Prostate gland (tissue), 2 donors: Measurements from ENCODE around the gene B3GNT9. TPM values are rescaled to one million over a fixed set of nuclear protein-coding genes. Genes with fewer than 3 reads are reported as not detected.
A peak's percentile ranks its signal among the peaks of the same experiment; 100 is the strongest.

Source experiments
- DNase-seq: peaks from one replicate; pipeline ENCODE4 v3.0.0-alpha.2; 2019; ENCODE audit warnings: low spot score
- H3K27ac ChIP-seq, 2 donors: fragments of 200-600 bp; sonication (generic); 2 replicates each; pipeline ENCODE4 v1.5.1; 2017 to 2019
- H3K27me3 ChIP-seq: fragments of 200-600 bp; sonication (generic); replicated peaks from 2 replicates; pipeline ENCODE4 v1.5.1; 2019; ENCODE audit not compliant: insufficient read depth
- H3K36me3 ChIP-seq, 2 donors: fragments of 200-600 bp; sonication (generic); 1 replicate in 1 of 2; 2 replicates in 1 of 2; pipeline versions ENCODE4 v1.5.1 to v1.8.1; 2017 to 2019
- H3K4me1 ChIP-seq: fragments of 200-600 bp; sonication (generic); replicated peaks from 2 replicates; pipeline ENCODE4 v1.5.1; 2019
- H3K4me3 ChIP-seq, 2 donors: fragments of 200-600 bp; sonication (generic); 2 replicates each; pipeline ENCODE4 v1.5.1; 2017 to 2019
- H3K9me3 ChIP-seq: fragments of 200-600 bp; sonication (generic); 2 replicates; pipeline ENCODE4 v1.5.1; 2017
- POLR2A ChIP-seq: fragments of 450-650 bp; IDR thresholded peaks from one replicate; pipeline ENCODE4 v1.6.1; 2016; ENCODE audit warnings: antibody characterized with exemption, mild to moderate bottlenecking
- POLR2AphosphoS5 ChIP-seq: sonication (generic); formaldehyde crosslinking; IDR thresholded peaks from one replicate; pipeline ENCODE4 v1.6.1; 2017; ENCODE audit warnings: antibody characterized with exemption
- WGBS: methylation state at CpG from one replicate; pipeline ENCODE4 v1.1.5; 2018; 5-methylcytosine and 5-hydroxymethylcytosine counted together
- intact Hi-C: fragments of 100-400 bp; cut with DNase I; formaldehyde crosslinking; loops from one replicate; pipeline ENCODE4 v1.14.2; 2022
- total RNA-seq, 2 donors: library from RNA; depleted of rRNA; stranded (reverse); fragments of >200 nt; gene quantifications; one replicate each; pipeline ENCODE4 v1.1.0, GENCODE V29; 2016
- TF ChIP-seq, protein P1 (sequence below), 4 experiments: fragments of 200-600 bp in 2 of 4; fragments of 450-650 bp in 2 of 4; sonication (generic) in 2 of 4; IDR thresholded peaks; 1 replicate in 3 of 4; 2 replicates in 1 of 4; pipeline ENCODE4 v1.5.1; 2016 to 2019; ENCODE audit warnings: antibody characterized with exemption in 4 of 4, mild to moderate bottlenecking in 2 of 4, moderate library complexity in 2 of 4

Gene B3GNT9
- total RNA-seq, 2 donors from 2014 or later, result 32.1 to 37.3 TPM

- DNase-seq, result no peak
- intact Hi-C loops, result loop anchor here (2.0 kb wide), 1 partner anchor 209 kb away; no protein-coding TSS in a partner anchor
- H3K27me3 ChIP-seq, result no peaks in the 10 kb centered on the region
- H3K27ac ChIP-seq, result no peak overlapping the region
- no peak overlapping the region for H3K4me3 ChIP-seq
- WGBS, result 11% methylated on average over 12 of the region's 12 CpGs
- TF ChIP-seq, protein P1, sequence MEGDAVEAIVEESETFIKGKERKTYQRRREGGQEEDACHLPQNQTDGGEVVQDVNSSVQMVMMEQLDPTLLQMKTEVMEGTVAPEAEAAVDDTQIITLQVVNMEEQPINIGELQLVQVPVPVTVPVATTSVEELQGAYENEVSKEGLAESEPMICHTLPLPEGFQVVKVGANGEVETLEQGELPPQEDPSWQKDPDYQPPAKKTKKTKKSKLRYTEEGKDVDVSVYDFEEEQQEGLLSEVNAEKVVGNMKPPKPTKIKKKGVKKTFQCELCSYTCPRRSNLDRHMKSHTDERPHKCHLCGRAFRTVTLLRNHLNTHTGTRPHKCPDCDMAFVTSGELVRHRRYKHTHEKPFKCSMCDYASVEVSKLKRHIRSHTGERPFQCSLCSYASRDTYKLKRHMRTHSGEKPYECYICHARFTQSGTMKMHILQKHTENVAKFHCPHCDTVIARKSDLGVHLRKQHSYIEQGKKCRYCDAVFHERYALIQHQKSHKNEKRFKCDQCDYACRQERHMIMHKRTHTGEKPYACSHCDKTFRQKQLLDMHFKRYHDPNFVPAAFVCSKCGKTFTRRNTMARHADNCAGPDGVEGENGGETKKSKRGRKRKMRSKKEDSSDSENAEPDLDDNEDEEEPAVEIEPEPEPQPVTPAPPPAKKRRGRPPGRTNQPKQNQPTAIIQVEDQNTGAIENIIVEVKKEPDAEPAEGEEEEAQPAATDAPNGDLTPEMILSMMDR (IDR thresholded peaks at IDR 0.05), result no peak
- TF ChIP-seq POLR2A, result no peak
- no peak for TF ChIP-seq POLR2AphosphoS5
- peaks cover 14% of the 10 kb centered on the region for H3K4me1 ChIP-seq
- no peaks in the 10 kb centered on the region for H3K36me3 ChIP-seq
- H3K9me3 ChIP-seq, result no peaks in the 10 kb centered on the region
Observed at GRCh38 chr16:67185651-67186134, 34.9 kb upstream of the B3GNT9 start.

- Histone ChIP-seq H3K36me3 (no peaks in the 10 kb centered on the region), H3K27ac (no peak overlapping the region), H3K9me3 (no peaks in the 10 kb centered on the region), H3K27me3 (no peaks in the 10 kb centered on the region), H3K4me3 (peak overlapping the region; percentile 70 to 82), H3K4me1 (peaks cover 14% of the 10 kb centered on the region)
- DNase-seq, result peak; percentile 82
- no peak for TF ChIP-seq POLR2A
- peak; percentile 82 for TF ChIP-seq POLR2AphosphoS5
- TF ChIP-seq, protein P1 (IDR thresholded peaks at IDR 0.05), result peak; percentile 35 to 91 (median 88)
- WGBS, result 15% methylated on average over 24 of the region's 43 CpGs
- intact Hi-C loops, result loop anchor here (2.0 kb wide), 1 partner anchor 208 kb away; no protein-coding TSS in a partner anchor
Observed at GRCh38 chr16:67184995-67185650, 34.3 kb upstream of the B3GNT9 start.

DNA sequence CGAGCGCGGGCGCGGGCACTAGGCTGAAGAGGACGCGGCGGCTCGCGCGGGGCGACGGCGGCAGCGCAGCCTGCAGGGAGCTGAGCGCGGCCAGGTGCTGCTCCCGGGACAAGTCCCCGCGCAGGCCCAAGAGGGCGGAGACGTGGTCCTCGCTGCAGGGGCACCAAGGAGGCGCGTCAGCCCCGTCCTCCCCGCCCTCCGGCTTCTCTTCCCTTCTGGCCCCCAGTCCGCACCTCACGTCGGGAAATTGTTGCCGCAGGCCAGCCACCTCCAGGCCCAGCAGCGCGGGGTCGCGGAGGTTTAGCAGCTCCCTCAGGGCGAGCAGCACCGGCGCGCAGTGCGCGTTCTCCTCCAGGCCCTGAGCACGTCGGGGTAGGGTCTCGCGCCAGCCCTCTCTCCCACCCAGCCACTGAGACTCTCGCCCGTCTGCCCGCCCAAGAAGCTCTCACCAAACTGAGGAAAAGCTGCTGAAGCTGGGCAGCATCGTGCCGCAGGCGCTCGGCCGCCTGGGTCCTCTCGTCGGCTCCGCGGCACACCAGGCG is 33.7 kb upstream of the B3GNT9 start:
- no peak for DNase-seq

DNA sequence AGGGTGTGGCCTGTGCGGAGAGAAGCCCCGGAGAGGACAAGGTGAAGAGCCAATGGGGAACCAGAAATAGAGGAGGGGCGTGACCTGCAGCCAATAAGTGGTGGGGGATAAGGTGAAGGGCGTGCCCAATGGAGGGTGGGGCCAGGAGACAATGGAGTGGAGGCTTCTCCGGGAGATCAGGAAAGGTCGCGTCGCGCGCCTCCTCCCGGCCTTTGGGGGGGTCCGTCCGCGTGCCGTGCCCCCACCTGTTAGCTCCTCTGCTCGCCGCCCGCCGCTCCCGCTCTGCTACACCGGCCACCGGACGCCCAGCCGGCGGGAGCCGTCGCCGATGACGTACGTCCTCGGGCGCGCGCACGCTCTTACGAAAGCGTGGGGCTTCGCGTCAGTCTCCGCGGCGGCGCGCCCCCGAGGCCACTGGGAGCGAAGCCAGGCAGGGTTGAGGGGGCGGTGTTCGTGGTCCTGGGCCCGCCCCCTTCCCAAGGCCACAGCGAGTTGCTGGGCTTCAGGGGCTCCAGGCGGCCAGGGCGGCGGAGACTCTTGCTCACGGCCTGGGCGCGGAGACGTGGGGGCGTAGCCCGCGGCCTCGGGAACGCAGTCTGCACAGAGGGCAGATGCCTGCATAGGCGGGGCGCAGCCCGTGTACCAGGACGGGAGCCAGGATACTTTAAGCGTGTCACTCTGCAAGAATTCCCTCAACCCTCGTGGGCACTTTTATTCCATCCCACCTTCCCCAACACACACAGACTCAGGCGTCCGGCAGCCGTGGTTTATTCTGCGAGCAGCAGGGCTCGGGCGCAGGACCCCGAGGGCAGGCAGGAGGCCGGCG is 33.0 kb upstream of the B3GNT9 start, which contains the start of gene MATCAP1:
TSS of gene MATCAP1 (minus strand) at position 337 of the 826 bp plus-strand sequence. CDS start 3,353 bp downstream, outside the sequence.
- Histone ChIP-seq H3K36me3 (no peaks in the 10 kb centered on the region), H3K4me1 (peaks cover 14% of the 10 kb centered on the region), H3K4me3 (peak within 1 kb of the TSS; percentile 70 to 82), H3K9me3 (no peaks in the 10 kb centered on the region), H3K27me3 (no peaks in the 10 kb centered on the region), H3K27ac (peak within 1 kb of the TSS; percentile 98)
- intact Hi-C loops, result loop anchor here (2.0 kb wide), 1 partner anchor 207 kb away; no protein-coding TSS in a partner anchor
- peak; percentile 96 for DNase-seq
- WGBS, result 0% methylated on average over 54 of the region's 77 CpGs
- TF ChIP-seq, protein P1 (IDR thresholded peaks at IDR 0.05), result peak in 1 of 4 experiments; percentile 19
- TF ChIP-seq POLR2A, result peak; percentile 45
- TF ChIP-seq POLR2AphosphoS5, result peak; percentile 74

More for the DNA sequence above, 33.7 kb upstream of the B3GNT9 start:
- H3K4me1 ChIP-seq, result peaks cover 14% of the 10 kb centered on the region
- no peaks in the 10 kb centered on the region for H3K27me3 ChIP-seq
- H3K4me3 ChIP-seq, result peak overlapping the region; percentile 70 to 82
- intact Hi-C loops, result loop anchor here (2.0 kb wide), 1 partner anchor 208 kb away; no protein-coding TSS in a partner anchor
- WGBS, result 3% methylated on average over 46 of the region's 59 CpGs
- H3K27ac ChIP-seq, result peak overlapping the region; percentile 98
- TF ChIP-seq POLR2A (no peak), POLR2AphosphoS5 (no peak)
- TF ChIP-seq, protein P1 (IDR thresholded peaks at IDR 0.05), result no peak
- no peaks in the 10 kb centered on the region for H3K9me3 ChIP-seq
- no peaks in the 10 kb centered on the region for H3K36me3 ChIP-seq
